Mesenchymal stem cell (in vitro differentiated cells and primary cell): ENCODE data around the gene CACNA1C.

ENCODE experiments used
- DNase-seq: peaks from one replicate; pipeline ENCODE4 v3.0.0-alpha.2; 2013
- H2AFZ ChIP-seq: one replicate; pipeline ENCODE4 v1.6.1; 2013; ENCODE audit warnings: low read depth, mild to moderate bottlenecking, control low read depth, inconsistent platforms, low read length, moderate library complexity
- H2AK5ac ChIP-seq: 2 replicates; pipeline ENCODE4 v1.6.1; 2013; ENCODE audit warnings: low read length, moderate library complexity, mild to moderate bottlenecking, inconsistent platforms; ENCODE audit not compliant: severe bottlenecking
- H2BK120ac ChIP-seq: one replicate; pipeline ENCODE4 v1.6.1; 2013; ENCODE audit warnings: low read depth, mild to moderate bottlenecking, inconsistent platforms, low read length, moderate library complexity
- H2BK12ac ChIP-seq, 2 experiments: one replicate each; pipeline ENCODE4 v1.6.1; 2013; ENCODE audit warnings: inconsistent platforms in 2 of 2, low read length in 2 of 2, mild to moderate bottlenecking in 2 of 2, moderate library complexity in 2 of 2, control low read depth in 1 of 2
- H2BK15ac ChIP-seq: one replicate; pipeline ENCODE4 v1.6.1; 2013; ENCODE audit warnings: mild to moderate bottlenecking, low read depth, inconsistent platforms; ENCODE audit not compliant: poor library complexity, severe bottlenecking
- H2BK5ac ChIP-seq: 2 replicates; pipeline ENCODE4 v1.6.1; 2013; ENCODE audit warnings: low read depth, mild to moderate bottlenecking, low read length, control low read depth, inconsistent platforms; ENCODE audit not compliant: poor library complexity, severe bottlenecking
- H3K14ac ChIP-seq, 2 experiments: one replicate each; pipeline ENCODE4 v1.6.1; 2013; ENCODE audit warnings: inconsistent platforms in 2 of 2, low read length in 2 of 2, control low read depth in 1 of 2, mild to moderate bottlenecking in 1 of 2, moderate library complexity in 1 of 2
- H3K18ac ChIP-seq, 2 experiments: one replicate each; pipeline ENCODE4 v1.6.1; 2013; ENCODE audit warnings: inconsistent platforms in 2 of 2, low read length in 2 of 2, control low read depth in 1 of 2, low read depth in 1 of 2, mild to moderate bottlenecking in 1 of 2
- H3K23ac ChIP-seq, 2 experiments: one replicate each; pipeline ENCODE4 v1.6.1; 2013; ENCODE audit warnings: inconsistent platforms in 2 of 2, low read length in 2 of 2, mild to moderate bottlenecking in 2 of 2, moderate library complexity in 2 of 2, control low read depth in 1 of 2
- H3K27ac ChIP-seq: 2 replicates; pipeline ENCODE4 v1.5.1; 2013; ENCODE audit warnings: mild to moderate bottlenecking, moderate library complexity, low read length, control low read depth, inconsistent platforms; ENCODE audit not compliant: poor library complexity, severe bottlenecking
- H3K27me3 ChIP-seq, 2 experiments: 2 replicates each; pipeline versions ENCODE4 v1.6.1 to v1.7.0; 2013; ENCODE audit warnings: low read length in 2 of 2, mild to moderate bottlenecking in 2 of 2, moderate library complexity in 2 of 2, control low read depth in 1 of 2, inconsistent platforms in 1 of 2; ENCODE audit not compliant: control insufficient read depth in 1 of 2, insufficient read depth in 1 of 2
- H3K36me3 ChIP-seq, 2 experiments: 2 replicates each; pipeline versions ENCODE4 v1.6.1 to v1.7.0; 2013; ENCODE audit warnings: low read length in 2 of 2, control low read depth in 1 of 2, inconsistent platforms in 1 of 2, low read depth in 1 of 2, mild to moderate bottlenecking in 1 of 2; ENCODE audit not compliant: insufficient read depth in 2 of 2, control insufficient read depth in 1 of 2
- H3K4ac ChIP-seq, 2 experiments: one replicate each; pipeline ENCODE4 v1.6.1; 2013; ENCODE audit warnings: inconsistent platforms in 2 of 2, low read length in 2 of 2, mild to moderate bottlenecking in 2 of 2, moderate library complexity in 2 of 2, control low read depth in 1 of 2, low read depth in 1 of 2
- H3K4me1 ChIP-seq: 2 replicates; pipeline ENCODE4 v1.6.1; 2013; ENCODE audit warnings: low read depth, low read length, control low read depth; ENCODE audit not compliant: control insufficient read depth, insufficient read depth
- H3K4me2 ChIP-seq: 2 replicates; pipeline ENCODE4 v1.6.1; 2013; ENCODE audit warnings: low read length, mild to moderate bottlenecking, inconsistent platforms; ENCODE audit not compliant: poor library complexity, severe bottlenecking
- H3K4me3 ChIP-seq, 2 experiments: 2 replicates each; pipeline versions ENCODE4 v1.5.1 to v1.7.0; 2013; ENCODE audit warnings: low read length in 2 of 2, mild to moderate bottlenecking in 2 of 2, control low read depth in 1 of 2, low read depth in 1 of 2; ENCODE audit not compliant: insufficient read depth in 1 of 2
- H3K79me1 ChIP-seq: replicated peaks from 2 replicates; pipeline ENCODE4 v1.6.1; 2013; ENCODE audit warnings: mild to moderate bottlenecking, control low read depth, low read length, inconsistent platforms; ENCODE audit not compliant: poor library complexity, severe bottlenecking
- H3K9ac ChIP-seq: 2 replicates; pipeline ENCODE4 v1.7.0; 2013; ENCODE audit warnings: mild to moderate bottlenecking, low read length, moderate library complexity
- H3K9me3 ChIP-seq: 2 replicates; pipeline ENCODE4 v1.7.0; 2013; ENCODE audit warnings: mild to moderate bottlenecking, low read length; ENCODE audit not compliant: control insufficient read depth
- H4K8ac ChIP-seq: one replicate; pipeline ENCODE4 v1.6.1; 2013; ENCODE audit warnings: inconsistent platforms, mild to moderate bottlenecking, low read length, moderate library complexity
- H4K91ac ChIP-seq: one replicate; pipeline ENCODE4 v1.6.1; 2013; ENCODE audit warnings: mild to moderate bottlenecking, low read length, inconsistent platforms
- WGBS: methylation state at CpG from one replicate; pipeline ENCODE4 v1.1.7; 2013; ENCODE audit warnings: mixed read lengths; 5-methylcytosine and 5-hydroxymethylcytosine counted together

Gene CACNA1C

DNA sequence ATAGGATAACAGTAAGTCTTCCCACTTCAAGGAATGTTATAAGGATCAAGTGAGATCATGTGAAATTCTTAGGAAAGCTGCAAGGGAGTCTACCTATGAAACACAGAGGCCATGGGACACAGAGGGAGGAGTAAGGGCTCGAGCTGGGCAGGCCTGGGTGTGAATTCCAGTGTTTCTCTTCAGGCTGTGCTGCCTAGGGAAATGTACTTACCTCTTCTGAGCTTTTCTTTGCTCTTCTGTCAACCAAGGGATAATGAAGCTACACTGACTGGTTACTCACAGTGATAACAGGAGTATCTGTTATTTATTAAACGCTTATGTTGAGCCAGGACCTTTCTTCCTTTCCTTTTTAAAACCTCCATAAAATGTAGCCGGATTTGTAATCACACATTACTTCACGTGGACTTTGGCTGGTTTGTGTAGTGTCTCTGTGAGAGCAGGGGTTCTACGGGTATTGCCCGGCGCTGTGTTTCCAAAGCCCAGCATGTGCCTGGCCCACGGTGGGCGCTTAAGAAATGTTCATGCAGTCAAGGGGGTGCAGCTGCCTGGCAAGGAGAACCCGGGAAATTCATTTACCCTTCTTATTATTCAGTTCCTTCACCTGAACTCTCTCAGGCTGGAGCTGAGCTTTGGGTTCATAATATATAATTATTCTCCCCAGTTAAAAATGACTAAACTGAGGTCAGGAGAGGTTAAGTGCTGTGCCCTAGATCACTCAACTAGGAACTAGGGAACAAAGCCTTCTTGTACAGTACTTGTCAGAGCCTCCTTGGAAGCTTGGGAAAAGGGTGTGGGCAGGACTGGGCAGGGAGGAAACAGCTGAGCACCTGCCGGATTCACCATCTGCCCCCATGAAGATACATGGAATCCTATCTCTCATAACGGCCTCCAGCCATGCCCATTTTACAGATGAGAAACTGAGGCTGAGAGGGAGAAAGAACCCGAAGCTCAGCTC is 214.2 kb downstream of the CACNA1C start:
- Histone ChIP-seq H3K27me3 (no peaks in the 10 kb centered on the region), H2BK12ac (peak overlapping the region in 1 of 2 experiments; percentile 83), H3K23ac (no peak overlapping the region), H3K4me3 (peak overlapping the region in 1 of 2 experiments; percentile 35), H3K14ac (no peak overlapping the region), H3K9ac (peak overlapping the region; percentile 82), H3K4me1 (peaks cover 48% of the 10 kb centered on the region), H2AK5ac (peak overlapping the region; percentile 97), H3K79me1 (no peaks in the 10 kb centered on the region), H2AFZ (no peak overlapping the region), H3K27ac (peak overlapping the region; percentile 94), H3K18ac (no peak overlapping the region), H2BK15ac (peak overlapping the region; percentile 44), H2BK120ac (peak overlapping the region; percentile 22), H2BK5ac (peak overlapping the region; percentile 21), H3K4me2 (no peak overlapping the region), H3K9me3 (no peaks in the 10 kb centered on the region), H3K36me3 (no peaks in the 10 kb centered on the region), H3K4ac (peak overlapping the region in 1 of 2 experiments; percentile 56), H4K8ac (peak overlapping the region; percentile 19), H4K91ac (no peak overlapping the region)
- WGBS: 83% methylated on average over 9 of the region's 13 CpGs
- DNase-seq: no peak

DNA sequence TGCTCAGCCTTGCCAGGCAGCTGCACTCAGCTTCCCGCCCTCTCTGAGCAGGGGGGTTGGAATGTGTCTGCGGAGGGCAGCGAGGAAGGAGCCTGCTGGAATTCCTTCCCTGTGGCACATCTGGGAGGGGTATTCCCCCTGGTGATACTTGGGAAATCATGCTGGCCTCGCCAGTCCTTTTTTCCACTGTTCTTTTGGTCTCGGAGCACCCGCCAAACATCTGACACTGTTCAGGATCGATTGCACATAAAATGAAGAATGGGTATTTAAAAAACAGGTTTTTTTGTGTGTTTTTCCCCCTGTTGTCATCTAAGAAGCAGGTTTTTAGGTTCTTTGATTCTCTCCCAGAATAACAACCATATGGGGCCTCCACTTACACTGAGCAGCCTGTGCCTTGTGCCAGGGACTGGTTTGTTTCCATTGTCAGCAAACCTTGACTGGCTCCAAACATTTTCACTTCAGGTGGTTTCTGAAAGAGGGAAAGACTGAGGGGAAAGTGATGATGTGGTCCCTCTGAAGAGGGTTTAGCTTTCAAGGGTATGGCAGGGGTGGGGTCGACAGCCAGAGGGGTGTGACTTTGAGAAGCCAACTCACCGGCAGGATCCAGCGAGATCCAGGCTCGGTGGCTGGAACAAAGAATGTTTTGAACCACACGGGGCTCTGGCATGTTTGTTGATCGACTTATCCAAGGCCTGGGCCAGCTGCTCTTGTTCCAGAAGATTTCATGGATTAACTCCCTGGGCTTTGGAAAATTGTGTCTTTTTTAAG is 215.1 kb downstream of the CACNA1C start:
- no peaks in the 10 kb centered on the region for H3K9me3 ChIP-seq
- H2BK15ac ChIP-seq: no peak overlapping the region
- DNase-seq: peak; percentile 59
- H3K4me2 ChIP-seq: no peak overlapping the region
- H2BK12ac ChIP-seq: peak overlapping the region; percentile 38 to 45
- H3K14ac ChIP-seq: no peak overlapping the region
- peak overlapping the region; percentile 21 for H2BK120ac ChIP-seq
- peak overlapping the region in 1 of 2 experiments; percentile 35 for H3K4me3 ChIP-seq
- H3K9ac ChIP-seq: peak overlapping the region; percentile 82
- H3K27ac ChIP-seq: peak overlapping the region; percentile 94
- H4K91ac ChIP-seq: no peak overlapping the region
- H3K4ac ChIP-seq: peak overlapping the region; percentile 24 to 55
- WGBS: 54% methylated on average over 13 of the region's 13 CpGs
- peak overlapping the region; percentile 11 to 56 for H3K18ac ChIP-seq
- peak overlapping the region; percentile 7 for H4K8ac ChIP-seq
- no peaks in the 10 kb centered on the region for H3K36me3 ChIP-seq
- H2AFZ ChIP-seq: no peak overlapping the region
- H3K27me3 ChIP-seq: no peaks in the 10 kb centered on the region
- peak overlapping the region; percentile 81 for H2BK5ac ChIP-seq
- H3K4me1 ChIP-seq: peaks cover 43% of the 10 kb centered on the region
- no peaks in the 10 kb centered on the region for H3K79me1 ChIP-seq
- no peak overlapping the region for H3K23ac ChIP-seq
- peak overlapping the region; percentile 92 for H2AK5ac ChIP-seq

- WGBS: 76% methylated on average over 16 of the region's 18 CpGs
- H4K91ac ChIP-seq: peak overlapping the region; percentile 89
Observed at GRCh38 chr12:2268471-2269286, 215.9 kb downstream of the CACNA1C start.

More at GRCh38 chr12:2268471-2269286, 215.9 kb downstream of the CACNA1C start:
- H3K9ac ChIP-seq: peak overlapping the region; percentile 82
- peak overlapping the region; percentile 50 to 66 for H3K18ac ChIP-seq
- H3K14ac ChIP-seq: peak overlapping the region in 1 of 2 experiments; percentile 29
- no peak overlapping the region for H3K23ac ChIP-seq
- H2AK5ac ChIP-seq: peak overlapping the region; percentile 92
- peak overlapping the region; percentile 55 to 94 for H2BK12ac ChIP-seq
- H3K9me3 ChIP-seq: no peaks in the 10 kb centered on the region
- H3K4me2 ChIP-seq: no peak overlapping the region
- no peak overlapping the region for H2AFZ ChIP-seq
- H2BK15ac ChIP-seq: peak overlapping the region; percentile 55
- peak; percentile 56 for DNase-seq
- H3K27ac ChIP-seq: peak overlapping the region; percentile 94
- peak overlapping the region; percentile 81 for H2BK5ac ChIP-seq
- H4K8ac ChIP-seq: peak overlapping the region; percentile 72
- H3K79me1 ChIP-seq: no peaks in the 10 kb centered on the region
- peak overlapping the region in 1 of 2 experiments; percentile 35 for H3K4me3 ChIP-seq
- H3K4ac ChIP-seq: no peak overlapping the region
- H2BK120ac ChIP-seq: no peak overlapping the region
- H3K4me1 ChIP-seq: peaks cover 40% of the 10 kb centered on the region
- H3K27me3 ChIP-seq: no peaks in the 10 kb centered on the region
- H3K36me3 ChIP-seq: no peaks in the 10 kb centered on the region
